Hepatocyte (in vitro differentiated cells): ENCODE data around the gene CHMP4B.

Experiments
- CTCF ChIP-seq: fragments of 200-600 bp; sonication (generic); IDR thresholded peaks from 2 replicates; pipeline ENCODE4 v1.5.1; 2016; ENCODE audit warnings: antibody characterized with exemption, mild to moderate bottlenecking; ENCODE audit not compliant: poor library complexity
- EZH2 ChIP-seq: fragments of 200-600 bp; sonication (generic); IDR thresholded peaks from 2 replicates; pipeline ENCODE4 v1.6.1; 2016; ENCODE audit warnings: antibody characterized with exemption, mild to moderate bottlenecking, borderline replicate concordance
- EZH2phosphoT487 ChIP-seq: fragments of 200-600 bp; sonication (generic); IDR thresholded peaks from one replicate; pipeline ENCODE4 v1.6.1; 2018; ENCODE audit warnings: antibody characterized with exemption, mild to moderate bottlenecking, low read depth, moderate library complexity; ENCODE audit not compliant: unreplicated experiment, severe bottlenecking

DNA sequence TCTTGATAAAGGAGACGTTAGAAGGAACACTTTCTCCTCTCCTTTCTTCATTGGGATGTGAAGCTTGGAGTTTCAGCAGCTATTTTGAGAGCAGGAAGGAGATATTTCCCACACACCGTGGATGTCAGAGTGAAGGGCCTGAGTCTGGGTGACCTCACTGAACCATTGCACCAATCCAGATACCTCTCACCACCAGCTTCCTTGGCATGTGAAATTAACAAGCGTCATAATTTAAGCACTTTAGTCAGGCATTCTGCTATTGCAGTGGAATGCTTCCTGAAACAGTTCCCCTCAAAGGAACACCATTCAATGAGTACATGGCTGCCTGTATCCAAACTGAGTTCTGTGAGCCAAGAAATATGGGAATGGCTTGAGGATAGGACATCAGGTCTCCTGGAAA, 83.7 kb downstream of the CHMP4B start:
- no peak for TF ChIP-seq CTCF
- no peak for TF ChIP-seq EZH2
- TF ChIP-seq EZH2phosphoT487 = no peak
